H1 (cell line): ENCODE results near the gene TPBGL. TPM values are rescaled to one million over a fixed set of nuclear protein-coding genes. Genes with fewer than 3 reads are reported as not detected.

Experiments used
- CTCF ChIA-PET: fragments of 300-600 bp; sonication (Branson Sonifier 250); formaldehyde crosslinking; loops from one replicate; lab custom pipeline; 2021; ENCODE audit not compliant: partially characterized antibody; lab: Charles Lee
- POLR2A ChIA-PET: fragments of 300-600 bp; sonication (Branson Sonifier 250); formaldehyde crosslinking; loops from one replicate; lab custom pipeline; 2021; ENCODE audit warnings: inconsistent platforms; ENCODE audit not compliant: partially characterized antibody; lab: Charles Lee
- DNase-seq, 2 experiments: peaks; one replicate each; pipeline versions ENCODE4 v3.0.0 to v3.0.0-alpha.2; 2010 to 2022; ENCODE audit warnings: low spot score in 2 of 2, low read depth in 1 of 2, mixed read lengths in 1 of 2
- FAIRE-seq: peaks from 2 replicates; lab custom pipeline; 2011; peaks lifted over from hg19 to GRCh38; lab: Jason Lieb, UNC
- H2AFZ ChIP-seq: 2 replicates; pipeline ENCODE4 v1.8.1; 2012; ENCODE audit warnings: low read length, inconsistent platforms
- H2AK5ac ChIP-seq: 2 replicates; pipeline ENCODE4 v1.6.1; 2013; ENCODE audit warnings: low read depth, low read length
- H2BK120ac ChIP-seq: replicated peaks from 2 replicates; pipeline ENCODE3; 2013; ENCODE audit warnings: low read depth, low read length, inconsistent platforms
- H2BK12ac ChIP-seq: 2 replicates; pipeline ENCODE4 v1.6.1; 2013; ENCODE audit warnings: low read depth, low read length
- H2BK15ac ChIP-seq: 2 replicates; pipeline ENCODE4 v1.6.1; 2013; ENCODE audit warnings: low read length
- H2BK20ac ChIP-seq: 2 replicates; pipeline ENCODE4 v1.6.1; 2013; ENCODE audit warnings: low read length
- H2BK5ac ChIP-seq: 2 replicates; pipeline ENCODE4 v1.6.1; 2013; ENCODE audit warnings: low read depth, low read length
- H3K14ac ChIP-seq: 2 replicates; pipeline ENCODE4 v1.6.1; 2013; ENCODE audit warnings: inconsistent platforms; ENCODE audit not compliant: insufficient read length
- H3K18ac ChIP-seq: 2 replicates; pipeline ENCODE4 v1.6.1; 2013; ENCODE audit warnings: low read length; ENCODE audit errors: extremely low read depth
- H3K23ac ChIP-seq: 2 replicates; pipeline ENCODE4 v1.6.1; 2013; ENCODE audit warnings: inconsistent platforms; ENCODE audit not compliant: insufficient read length
- H3K23me2 ChIP-seq: 2 replicates; pipeline ENCODE4 v1.6.1; 2013; ENCODE audit warnings: low read depth, low read length
- H3K27ac ChIP-seq: 2 replicates; pipeline ENCODE4 v1.6.1; 2011; ENCODE audit warnings: low read depth, low read length, inconsistent platforms
- H3K27me3 ChIP-seq, 4 experiments: replicated peaks in 1 of 4; 1 replicate in 1 of 4; 2 replicates in 3 of 4; pipeline versions ENCODE4 v1.6.1 to v1.8.1; 2011 to 2013; ENCODE audit warnings: low read length in 3 of 4, mild to moderate bottlenecking in 3 of 4, inconsistent platforms in 2 of 4, mixed read lengths in 2 of 4, moderate library complexity in 1 of 4; ENCODE audit not compliant: control insufficient read depth in 3 of 4, insufficient read depth in 3 of 4; ENCODE audit errors: extremely low read depth in 1 of 4
- H3K36me3 ChIP-seq, 4 experiments: 2 replicates each; pipeline versions ENCODE4 v1.6.1 to v1.8.1; 2011 to 2013; ENCODE audit warnings: mild to moderate bottlenecking in 4 of 4, low read length in 3 of 4, moderate library complexity in 2 of 4, control low read depth in 1 of 4, inconsistent platforms in 1 of 4; ENCODE audit not compliant: insufficient read depth in 4 of 4, control insufficient read depth in 2 of 4
- H3K4ac ChIP-seq: replicated peaks from 2 replicates; pipeline ENCODE3; 2013; ENCODE audit warnings: low read length, low read depth, mixed read lengths, inconsistent platforms; ENCODE audit not compliant: insufficient read length
- H3K4me1 ChIP-seq, 4 experiments: replicated peaks in 1 of 4; 1 replicate in 1 of 4; 2 replicates in 3 of 4; pipeline versions ENCODE4 v1.6.1 to v1.8.1; 2011 to 2013; ENCODE audit warnings: low read length in 3 of 4, inconsistent platforms in 2 of 4, mixed read lengths in 1 of 4; ENCODE audit not compliant: insufficient read depth in 4 of 4, control insufficient read depth in 3 of 4
- H3K4me2 ChIP-seq, 2 experiments: 2 replicates each; pipeline versions ENCODE4 v1.6.1 to v1.8.1; 2011 to 2013; ENCODE audit warnings: low read depth in 2 of 2, low read length in 2 of 2, control low read depth in 1 of 2, inconsistent platforms in 1 of 2, mild to moderate bottlenecking in 1 of 2; ENCODE audit not compliant: insufficient read depth in 1 of 2
- H3K4me3 ChIP-seq, 4 experiments: fragments of 200-600, 300-600 bp in 1 of 4; sonication (generic), shearing (Covaris generic), sonication (Bioruptor Twin) in 1 of 4; 2 replicates each; pipeline versions ENCODE4 v1.5.1 to v1.8.1; 2011 to 2016; ENCODE audit warnings: low read length in 4 of 4, low read depth in 3 of 4, control low read depth in 2 of 4, inconsistent platforms in 2 of 4, mild to moderate bottlenecking in 2 of 4, mixed read lengths in 1 of 4, moderate library complexity in 1 of 4; ENCODE audit not compliant: insufficient read depth in 2 of 4; ENCODE audit errors: extremely low read depth in 1 of 4
- H3K56ac ChIP-seq: replicated peaks from 2 replicates; pipeline ENCODE3; 2013; ENCODE audit warnings: low read depth, mild to moderate bottlenecking, mixed read lengths, low read length, inconsistent platforms; ENCODE audit not compliant: insufficient read length
- H3K79me1 ChIP-seq: 2 replicates; pipeline ENCODE4 v1.6.1; 2013; ENCODE audit warnings: low read depth, low read length, control low read depth
- H3K79me2 ChIP-seq, 2 experiments: 2 replicates each; pipeline versions ENCODE4 v1.6.1 to v1.8.1; 2012 to 2013; ENCODE audit warnings: low read length in 2 of 2, mild to moderate bottlenecking in 2 of 2, inconsistent platforms in 1 of 2; ENCODE audit not compliant: insufficient read depth in 2 of 2, control insufficient read depth in 1 of 2
- H3K9ac ChIP-seq, 4 experiments: replicated peaks in 1 of 4; 1 replicate in 1 of 4; 2 replicates in 3 of 4; pipeline versions ENCODE4 v1.6.1 to v1.8.1; 2011 to 2013; ENCODE audit warnings: low read depth in 3 of 4, low read length in 3 of 4, control low read depth in 2 of 4, mild to moderate bottlenecking in 2 of 4, moderate library complexity in 2 of 4, inconsistent platforms in 1 of 4; ENCODE audit errors: extremely low read depth in 1 of 4
- H3K9me3 ChIP-seq, 2 experiments: 2 replicates each; pipeline versions ENCODE4 v1.6.1 to v1.8.1; 2012 to 2013; ENCODE audit warnings: mild to moderate bottlenecking in 2 of 2, moderate library complexity in 2 of 2, control low read depth in 1 of 2, inconsistent platforms in 1 of 2, low read depth in 1 of 2, low read length in 1 of 2, mixed read lengths in 1 of 2; ENCODE audit not compliant: insufficient read depth in 2 of 2
- H4K20me1 ChIP-seq, 2 experiments: replicated peaks in 1 of 2; 2 replicates each; pipeline versions ENCODE3 to v1.8.1; 2011 to 2013; ENCODE audit warnings: inconsistent platforms in 2 of 2, low read length in 2 of 2, mild to moderate bottlenecking in 1 of 2; ENCODE audit not compliant: insufficient read depth in 2 of 2, control insufficient read depth in 1 of 2
- H4K5ac ChIP-seq: 2 replicates; pipeline ENCODE4 v1.6.1; 2013; ENCODE audit warnings: low read length, low read depth, mixed read lengths, inconsistent platforms; ENCODE audit not compliant: insufficient read length
- H4K8ac ChIP-seq: 2 replicates; pipeline ENCODE4 v1.8.0; 2013; ENCODE audit warnings: mild to moderate bottlenecking, moderate library complexity, low read length, inconsistent platforms; ENCODE audit not compliant: insufficient read depth; ENCODE audit errors: extremely low read depth
- H4K91ac ChIP-seq: replicated peaks from 2 replicates; pipeline ENCODE3; 2013; ENCODE audit warnings: low read length, mixed read lengths, inconsistent platforms; ENCODE audit not compliant: insufficient read length
- ASH2L ChIP-seq: fragments of 200-600, 300-600 bp; sonication (generic); IDR thresholded peaks from one replicate; pipeline ENCODE4 v1.7.1; 2017; ENCODE audit warnings: low read length
- BACH1 ChIP-seq: IDR thresholded peaks from 2 replicates; pipeline ENCODE4 v1.6.1; 2012; ENCODE audit warnings: low read length, improper control_type of control experiment
- CBX8 ChIP-seq: fragments of 300-800, 300-1000 bp; sonication (generic); IDR thresholded peaks from 2 replicates; pipeline ENCODE4 v1.7.1; 2016; ENCODE audit warnings: low read depth, low read length, borderline replicate concordance
- CTBP2 ChIP-seq: IDR thresholded peaks from 2 replicates; pipeline ENCODE4 v1.7.0; 2011; ENCODE audit warnings: borderline replicate concordance, mild to moderate bottlenecking, moderate library complexity, mixed read lengths, low read length; ENCODE audit not compliant: insufficient read depth, insufficient read length
- RBBP5 ChIP-seq: IDR thresholded peaks from 2 replicates; pipeline ENCODE4 v1.7.1; 2012; ENCODE audit warnings: low read depth, mild to moderate bottlenecking, inconsistent platforms, low read length, moderate library complexity, borderline replicate concordance
- SP1 ChIP-seq: IDR thresholded peaks from 2 replicates; pipeline ENCODE4 v1.6.1; 2011; ENCODE audit warnings: low read depth, low read length
- SUZ12 ChIP-seq: fragments of 200-600 bp; sonication (generic); IDR thresholded peaks from 2 replicates; pipeline ENCODE4 v1.6.1; 2012; ENCODE audit warnings: mild to moderate bottlenecking, inconsistent platforms, low read length, moderate library complexity, mixed read lengths
- TBP ChIP-seq: IDR thresholded peaks from 2 replicates; pipeline ENCODE4 v1.6.1; 2011; ENCODE audit warnings: low read depth, low read length, improper control_type of control experiment
- WGBS, 2 experiments: shearing (Covaris generic) in 1 of 2; methylation state at CpG; one replicate each; pipeline versions ENCODE4 v1.1.6 to v1.1.7; 2013 to 2015; ENCODE audit warnings: low lambda C conversion rate in 2 of 2, mixed read lengths in 2 of 2, inconsistent platforms in 1 of 2, low coverage in 1 of 2, missing lambda C conversion rate in 1 of 2; ENCODE audit not compliant: insufficient replicate concordance in 2 of 2, insufficient coverage in 1 of 2, insufficient read length in 1 of 2; ENCODE audit errors: extremely low coverage in 1 of 2, missing lambda C conversion rate in 1 of 2; 5-methylcytosine and 5-hydroxymethylcytosine counted together
- long read RNA-seq, 2 experiments: library from RNA in 1 of 2; library from capped mRNA in 1 of 2; stranded (forward); transcript quantifications; one replicate each; pipeline ENCODE4 v2.0.0, GENCODE V29; 2021; ENCODE audit warnings: inconsistent platforms in 1 of 2
- polyA minus RNA-seq, 3 experiments: library from RNA; depleted of rRNA, polyadenylated mRNA; stranded (reverse); fragments of >200 nt; gene quantifications; 1 replicate in 2 of 3; 2 replicates in 1 of 3; pipeline ENCODE4 v1.2.3, GENCODE V29; 2011
- polyA plus RNA-seq, 7 experiments: library from polyadenylated mRNA; depleted of rRNA in 3 of 7; stranded (reverse) in 5 of 7; unstranded in 2 of 7; fragments of >200 nt in 5 of 7; fragments of 200-250 nt in 2 of 7; gene quantifications; 1 replicate in 5 of 7; 2 replicates in 1 of 7; 4 replicates in 1 of 7; pipeline versions ENCODE4 v1.2.1 to v1.2.3, GENCODE V29; 2011 to 2013; ENCODE audit warnings: missing spikeins in 2 of 7, mixed read lengths in 2 of 7
- total RNA-seq: library from RNA; stranded (reverse); fragmentation: NEBNext Ultra II Directional; extraction: Animal tissue kit (Norgen Biotek cat#: 25700); gene quantifications from 2 replicates; pipeline ENCODE4 v1.2.1, GENCODE V29; 2021

The TPBGL gene
- total RNA-seq (0.25 and 0.37 TPM in 2 replicates), polyA plus RNA-seq (2011; rRNA removed) (0.25 and 0.26 TPM in 2 replicates), polyA minus RNA-seq (2011; rRNA and poly(A)+ RNA removed) (0.17 and 0.22 TPM in 2 replicates)
- 0.13 TPM for polyA plus RNA-seq (2011; cell fraction: cytosol; rRNA removed)
- 0.29 TPM for polyA plus RNA-seq (2011; cell fraction: nucleus; rRNA removed)
- polyA plus RNA-seq (2012, experiment 1 of 2) = 0.47 to 0.88 TPM (median 0.64 TPM) in 4 replicates
- polyA plus RNA-seq (2012, experiment 2 of 2) = 0.43 TPM
- 0.57 TPM for polyA plus RNA-seq (2013, experiment 1 of 2)
- 0.50 TPM for polyA plus RNA-seq (2013, experiment 2 of 2)
- not detected for polyA minus RNA-seq (2011; cell fraction: cytosol; rRNA and poly(A)+ RNA removed)
- polyA minus RNA-seq (2011; cell fraction: nucleus; rRNA and poly(A)+ RNA removed) = 0.20 TPM
- long read RNA-seq, experiment 1 = 0 reads
- long read RNA-seq, experiment 2 = 0 reads

- H2AFZ ChIP-seq = peak within 1 kb of the TSS; percentile 34; the same call in 1 of the 2 replicates
- no peaks in the 10 kb centered on the region for H3K79me2 ChIP-seq
- no peak within 1 kb of the TSS for H2BK5ac ChIP-seq
- H3K27ac ChIP-seq = no peak within 1 kb of the TSS
- H4K91ac ChIP-seq = no peak within 1 kb of the TSS
- no peaks in the 10 kb centered on the region for H3K36me3 ChIP-seq
- H2BK120ac ChIP-seq = no peak within 1 kb of the TSS
- H3K27me3 ChIP-seq = peaks cover 24 to 50% (median 40%) of the 10 kb centered on the region in 4 experiments
- peak within 1 kb of the TSS; percentile 40; the same call in 1 of the 2 replicates for H3K18ac ChIP-seq
- peaks cover 12% of the 10 kb centered on the region; the same call in 1 of the 2 replicates for H3K23me2 ChIP-seq
- no peak within 1 kb of the TSS for H3K56ac ChIP-seq
- H3K4me2 ChIP-seq = peak within 1 kb of the TSS; percentile 79 to 83
- ChIA-PET POLR2A (interaction anchor here (1.2 to 2.4 kb wide), 3 partner anchors 17 to 322 kb away, joined by 3 to 10 read pairs (median 3); partner anchors contain the start of gene NEU3), CTCF (interaction anchor here (0.7 to 45.7 kb wide), 18 partner anchors 2 to 218 kb away, joined by 3 to 952 read pairs (median 4); partner anchors contain the start of genes SLCO2B1 and TPBGL)
- WGBS, 2 experiments = 7% methylated on average over 18 of the region's 58 CpGs; no CpG with 5 or more reads in 1 of the 2 experiments
- H4K8ac ChIP-seq = peak within 1 kb of the TSS; percentile 48; the same call in 1 of the 2 replicates
- H2BK12ac ChIP-seq = no peak within 1 kb of the TSS
- DNase-seq = peak in 1 of 2 experiments; percentile 76
- H3K23ac ChIP-seq = no peak within 1 kb of the TSS
- peaks cover 5 to 22% (median 13%) of the 10 kb centered on the region in 4 experiments for H3K4me1 ChIP-seq
- no peak within 1 kb of the TSS for H3K4ac ChIP-seq
- FAIRE-seq = no peak
- no peaks in the 10 kb centered on the region for H3K79me1 ChIP-seq
- peak within 1 kb of the TSS in 3 of 4 experiments; percentile 48 to 69 (median 67); a peak in 5 of 7 replicates for H3K9ac ChIP-seq
- H2AK5ac ChIP-seq = no peak within 1 kb of the TSS
- peak within 1 kb of the TSS; percentile 27 to 63 (median 41) for H3K4me3 ChIP-seq
- H2BK20ac ChIP-seq = no peak within 1 kb of the TSS
- peaks cover 0 to 3% of the 10 kb centered on the region in 2 experiments for H4K20me1 ChIP-seq
- no peak within 1 kb of the TSS; the same call in 1 of the 2 replicates for H2BK15ac ChIP-seq
- no peak within 1 kb of the TSS for H4K5ac ChIP-seq
- H3K9me3 ChIP-seq = no peaks in the 10 kb centered on the region
- H3K14ac ChIP-seq = no peak within 1 kb of the TSS
- TF ChIP-seq SP1 (no peak), ASH2L (peak; percentile 21), SUZ12 (peak; percentile 33; the same call in 1 of the 2 replicates), BACH1 (no peak), CTBP2 (peak; percentile 15), CBX8 (no peak), TBP (no peak), RBBP5 (no peak)
Observed at GRCh38 chr11:75240311-75241035, at the start of gene TPBGL. Gene TPBGL, plus strand, starts transcription at chr11:75240774. Its CDS starts 276 bp downstream, at chr11:75241050.
